Thyroid gland (tissue), 4 donors: ENCODE measurements around the gene DUSP12.

Source experiments
- CTCF ChIP-seq, 6 experiments: fragments of 200-600 bp in 3 of 6; fragments of 450-650 bp in 3 of 6; sonication (generic) in 3 of 6; IDR thresholded peaks; one replicate each; pipeline ENCODE4 v1.5.1; 2016 to 2019; ENCODE audit warnings: antibody characterized with exemption in 6 of 6, mild to moderate bottlenecking in 2 of 6, inconsistent platforms in 1 of 6, moderate library complexity in 1 of 6
- POLR2A ChIP-seq, 2 donors: fragments of 450-650 bp; IDR thresholded peaks; one replicate each; pipeline ENCODE4 v1.6.1; 2017; ENCODE audit warnings: antibody characterized with exemption in 2 of 2, mild to moderate bottlenecking in 2 of 2, moderate library complexity in 1 of 2

DNA sequence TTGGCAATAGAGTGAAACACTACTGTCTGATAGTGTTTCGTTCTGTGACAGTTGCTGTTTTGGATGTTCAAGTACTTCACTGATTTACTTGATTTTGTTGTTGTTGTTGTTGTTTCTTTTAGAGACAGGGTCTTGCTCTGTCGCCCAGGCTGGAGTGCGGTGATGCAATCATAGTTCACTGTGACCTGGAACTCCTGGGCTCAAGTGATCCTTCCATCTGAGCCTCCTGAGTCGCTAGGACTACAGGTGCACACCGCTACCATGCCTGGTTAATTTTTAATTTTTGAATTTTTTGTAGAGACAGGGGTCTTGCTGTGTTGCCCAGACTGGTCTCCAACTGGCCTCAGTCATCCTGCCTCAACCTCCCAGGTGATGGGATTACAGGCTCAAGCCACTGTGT, 18.9 kb downstream of the DUSP12 start:
- TF ChIP-seq POLR2A (IDR thresholded peaks at IDR 0.05) (no peak), CTCF (IDR thresholded peaks at IDR 0.05) (no peak)
